Measurements from ENCODE around the gene NHLRC4. TPM values are rescaled to one million over a fixed set of nuclear protein-coding genes. Genes with fewer than 3 reads are reported as not detected.
A peak's percentile ranks its signal among the peaks of the same experiment; 100 is the strongest.

Gene NHLRC4
- total RNA-seq, 2 experiments from 2014 or later: 0.45 to 0.55 TPM

DNA sequence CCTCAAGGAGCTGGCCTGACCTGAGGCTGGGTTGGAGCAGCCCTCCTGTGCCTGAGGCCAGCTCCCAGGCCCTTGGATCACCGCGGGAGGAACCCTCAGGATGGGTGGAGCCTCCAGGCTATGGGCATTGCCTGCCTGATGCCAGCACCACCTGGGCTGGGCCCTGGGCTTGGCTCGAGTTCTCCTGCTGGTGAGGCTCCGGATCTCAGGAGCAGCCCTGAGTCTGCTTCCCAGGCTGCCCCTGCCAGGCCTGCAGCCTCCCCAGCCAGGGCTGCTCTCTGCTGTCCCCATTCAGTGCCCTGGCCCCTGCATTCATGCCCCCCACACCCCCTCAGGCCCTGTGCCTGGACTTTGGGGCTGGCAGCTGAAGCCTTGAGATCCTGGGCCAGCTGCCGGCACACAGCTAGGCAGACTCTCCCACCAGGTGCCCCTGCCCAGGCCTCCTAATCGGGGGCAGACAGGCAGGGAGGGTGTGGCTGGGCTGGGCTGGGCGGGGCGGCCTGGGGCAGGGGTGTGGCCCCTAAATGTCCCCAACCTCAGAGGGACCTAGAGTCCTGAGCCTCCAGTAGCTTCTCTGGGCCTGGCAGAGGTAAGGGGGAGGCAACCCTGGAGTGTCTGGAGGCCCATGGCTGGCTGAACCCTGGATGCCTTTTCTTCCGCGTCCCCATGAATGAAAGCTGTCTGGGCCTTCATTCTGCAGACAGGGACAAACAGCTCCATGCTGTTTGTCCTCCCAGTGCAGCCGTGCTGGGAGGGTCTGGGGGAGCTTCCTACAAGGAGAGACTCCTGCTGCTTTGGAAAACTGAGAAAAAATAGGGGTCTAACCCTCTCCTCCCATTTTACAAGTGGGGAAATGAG lies 1.8 kb downstream of the NHLRC4 start:
- no peaks in the 10 kb centered on the region for H3K9me3 ChIP-seq (ENCODE audit: control insufficient read depth in 1 of 2, insufficient read depth in 1 of 2, low read length in 2 of 2)
- Mint-ChIP-seq H3K27ac (peak overlapping the region; percentile 85), H3K9me3 (no peaks in the 10 kb centered on the region), H3K27me3 (no peaks in the 10 kb centered on the region), H3K36me3 (ENCODE audit: low read depth) (peaks cover 4% of the 10 kb centered on the region), H3K4me3 (peak overlapping the region; percentile 88), H3K4me1 (ENCODE audit: low read depth) (peaks cover 33% of the 10 kb centered on the region)
- peak overlapping the region; percentile 64 to 70 for H3K27ac ChIP-seq (ENCODE audit: low read depth in 1 of 2, low read length in 2 of 2)
- peak overlapping the region; percentile 61 for H3K4me3 ChIP-seq (ENCODE audit: low read length)
- intact Hi-C loops (cut with DNase I, micrococcal nuclease): loop anchor here in 1 of 2 experiments (1.0 kb wide), 3 partner anchors 22 to 68 kb away; partner anchors contain the start of genes CAPN15, METTL26 and RAB40C
- H3K27me3 ChIP-seq (ENCODE audit: control insufficient read depth in 1 of 2, insufficient read depth in 2 of 2, low read length in 2 of 2): no peaks in the 10 kb centered on the region
- ChIA-PET POLR2A (interaction anchor here (1.0 to 1.4 kb wide), 4 partner anchors 20 to 99 kb away, joined by 3 read pairs; partner anchors contain the start of genes RAB40C and RHOT2), CTCF (no interaction called here)
- TF ChIP-seq, protein P1, sequence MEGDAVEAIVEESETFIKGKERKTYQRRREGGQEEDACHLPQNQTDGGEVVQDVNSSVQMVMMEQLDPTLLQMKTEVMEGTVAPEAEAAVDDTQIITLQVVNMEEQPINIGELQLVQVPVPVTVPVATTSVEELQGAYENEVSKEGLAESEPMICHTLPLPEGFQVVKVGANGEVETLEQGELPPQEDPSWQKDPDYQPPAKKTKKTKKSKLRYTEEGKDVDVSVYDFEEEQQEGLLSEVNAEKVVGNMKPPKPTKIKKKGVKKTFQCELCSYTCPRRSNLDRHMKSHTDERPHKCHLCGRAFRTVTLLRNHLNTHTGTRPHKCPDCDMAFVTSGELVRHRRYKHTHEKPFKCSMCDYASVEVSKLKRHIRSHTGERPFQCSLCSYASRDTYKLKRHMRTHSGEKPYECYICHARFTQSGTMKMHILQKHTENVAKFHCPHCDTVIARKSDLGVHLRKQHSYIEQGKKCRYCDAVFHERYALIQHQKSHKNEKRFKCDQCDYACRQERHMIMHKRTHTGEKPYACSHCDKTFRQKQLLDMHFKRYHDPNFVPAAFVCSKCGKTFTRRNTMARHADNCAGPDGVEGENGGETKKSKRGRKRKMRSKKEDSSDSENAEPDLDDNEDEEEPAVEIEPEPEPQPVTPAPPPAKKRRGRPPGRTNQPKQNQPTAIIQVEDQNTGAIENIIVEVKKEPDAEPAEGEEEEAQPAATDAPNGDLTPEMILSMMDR (IDR thresholded peaks at IDR 0.05): no peak
- no peaks in the 10 kb centered on the region for H3K36me3 ChIP-seq (ENCODE audit: insufficient read depth, low read length)
- DNase-seq: no peak
- ATAC-seq (ENCODE audit: poor library complexity): no peak
- peaks cover 55% of the 10 kb centered on the region for H3K4me1 ChIP-seq (ENCODE audit: insufficient read depth, low read length)

GRCh38 chr16:569445-570254 lies 2.8 kb downstream of the NHLRC4 start, which contains the start of gene PIGQ:
TSS of gene PIGQ (plus strand) at chr16:569968. CDS start at chr16:574075, 4,107 bp downstream.
- peaks cover 33% of the 10 kb centered on the region for H3K4me1 Mint-ChIP-seq (ENCODE audit: low read depth)
- no peaks in the 10 kb centered on the region for H3K27me3 Mint-ChIP-seq
- Histone ChIP-seq H3K4me3 (ENCODE audit: low read length) (peak within 1 kb of the TSS; percentile 65), H3K36me3 (ENCODE audit: insufficient read depth, low read length) (peaks cover 2% of the 10 kb centered on the region), H3K27me3 (ENCODE audit: control insufficient read depth in 1 of 2, insufficient read depth in 2 of 2, low read length in 2 of 2) (no peaks in the 10 kb centered on the region), H3K27ac (ENCODE audit: low read depth in 1 of 2, low read length in 2 of 2) (peak within 1 kb of the TSS; percentile 64 to 70), H3K9me3 (ENCODE audit: control insufficient read depth in 1 of 2, insufficient read depth in 1 of 2, low read length in 2 of 2) (no peaks in the 10 kb centered on the region), H3K4me1 (ENCODE audit: insufficient read depth, low read length) (peaks cover 55% of the 10 kb centered on the region)
- intact Hi-C loops (cut with DNase I, micrococcal nuclease): loop anchor here (1.0 kb wide), 4 partner anchors 20 to 67 kb away; partner anchors contain the start of genes CAPN15 (in 1 of the 2), METTL26 (in 1 of the 2) and RAB40C (in 1 of the 2)
- H3K4me3 Mint-ChIP-seq: peak within 1 kb of the TSS; percentile 92
- H3K9me3 Mint-ChIP-seq: no peaks in the 10 kb centered on the region
- H3K36me3 Mint-ChIP-seq (ENCODE audit: low read depth): peaks cover 4% of the 10 kb centered on the region
- ATAC-seq (ENCODE audit: poor library complexity) (peak; percentile 77), DNase-seq (peak; percentile 37 to 84 (median 58))
- CTCF ChIA-PET: no interaction called here
- POLR2A ChIA-PET: interaction anchor here (1.0 to 2.4 kb wide), 4 partner anchors 19 to 98 kb away, joined by 3 to 6 read pairs (median 3); partner anchors contain the start of genes CAPN15, RAB40C and RHOT2
- TF ChIP-seq, protein P1 (IDR thresholded peaks at IDR 0.05): no peak
- peak within 1 kb of the TSS; percentile 85 for H3K27ac Mint-ChIP-seq

DNA sequence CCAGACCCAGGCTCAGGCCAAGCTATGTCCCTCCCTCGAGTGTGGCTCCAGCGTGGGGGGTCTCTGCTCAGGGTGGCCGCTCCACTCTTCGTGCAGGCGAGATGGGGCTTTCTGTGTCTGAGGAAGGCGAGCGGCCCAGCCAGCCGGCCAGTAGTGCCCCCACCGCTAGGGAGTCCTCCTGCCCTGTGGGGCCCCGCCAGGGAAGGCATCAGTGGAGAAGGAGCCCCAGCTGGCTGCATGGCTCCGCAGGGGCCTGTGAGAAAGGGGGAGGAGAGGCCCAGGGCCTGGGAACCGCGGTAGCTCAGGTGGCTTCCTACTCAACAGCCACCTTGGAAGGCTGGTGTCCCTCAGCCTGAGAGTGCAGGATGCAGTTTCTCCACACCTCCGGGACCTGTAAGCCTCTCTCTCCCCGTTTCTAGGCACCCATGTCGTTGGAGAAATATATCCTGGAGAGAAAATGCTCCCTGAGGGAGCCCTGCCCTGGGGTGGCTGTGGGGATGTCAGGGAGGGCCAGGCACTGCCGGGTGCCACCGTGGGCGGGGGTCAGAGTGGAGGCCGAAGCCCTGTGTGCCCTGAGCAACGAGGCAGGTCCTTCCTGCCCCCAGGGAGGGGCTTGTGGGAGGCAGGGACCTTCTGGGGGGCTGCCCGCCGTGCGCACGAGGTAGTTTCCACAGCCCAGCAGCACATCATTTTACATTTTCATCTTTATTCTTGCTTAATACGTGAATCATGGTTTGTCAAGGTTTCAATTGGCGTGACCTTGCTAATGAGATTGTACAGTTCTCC lies 6.3 kb downstream of the NHLRC4 start:
- no peak overlapping the region for H3K4me3 ChIP-seq (ENCODE audit: low read length)
- H3K4me1 ChIP-seq (ENCODE audit: insufficient read depth, low read length): peaks cover 30% of the 10 kb centered on the region
- DNase-seq: no peak
- TF ChIP-seq, protein P1 (IDR thresholded peaks at IDR 0.05): no peak
- no peak overlapping the region for H3K4me3 Mint-ChIP-seq
- ChIA-PET CTCF (no interaction called here), POLR2A (no interaction called here)
- H3K27me3 Mint-ChIP-seq: no peaks in the 10 kb centered on the region
- peaks cover 6% of the 10 kb centered on the region for H3K36me3 ChIP-seq (ENCODE audit: insufficient read depth, low read length)
- intact Hi-C loops (cut with DNase I, micrococcal nuclease): no loop called here
- ATAC-seq (ENCODE audit: poor library complexity): no peak
- no peak overlapping the region for H3K27ac ChIP-seq (ENCODE audit: low read depth in 1 of 2, low read length in 2 of 2)
- no peak overlapping the region for H3K27ac Mint-ChIP-seq
- H3K27me3 ChIP-seq (ENCODE audit: control insufficient read depth in 1 of 2, insufficient read depth in 2 of 2, low read length in 2 of 2): no peaks in the 10 kb centered on the region
- H3K9me3 Mint-ChIP-seq: no peaks in the 10 kb centered on the region
- H3K4me1 Mint-ChIP-seq (ENCODE audit: low read depth): peaks cover 23% of the 10 kb centered on the region
- no peaks in the 10 kb centered on the region for H3K9me3 ChIP-seq (ENCODE audit: control insufficient read depth in 1 of 2, insufficient read depth in 1 of 2, low read length in 2 of 2)
- peaks cover 4% of the 10 kb centered on the region for H3K36me3 Mint-ChIP-seq (ENCODE audit: low read depth)
